ENCODE results near the gene ISOC2. TPM values are rescaled to one million over a fixed set of nuclear protein-coding genes. Genes with fewer than 3 reads are reported as not detected.

Gene ISOC2
- total RNA-seq, 2 donors from 2014 or later: 19.5 to 20.3 TPM

- Mint-ChIP-seq H3K27ac (no peak overlapping the region), H3K9me3 (no peaks in the 10 kb centered on the region), H3K4me3 (no peak overlapping the region), H3K4me1 (ENCODE audit: low read depth) (peaks cover 33% of the 10 kb centered on the region), H3K27me3 (ENCODE audit: low read depth) (no peaks in the 10 kb centered on the region), H3K36me3 (ENCODE audit: insufficient read depth in 2 of 2) (no peaks in the 10 kb centered on the region)
- DNase-seq: no peak
- ATAC-seq (replicated peaks in 1 of 2): no peak
These were observed 2.7 kb upstream of the ISOC2 start for GRCh38 chr19:55464039-55464661.

- Mint-ChIP-seq H3K9me3 (no peaks in the 10 kb centered on the region), H3K36me3 (ENCODE audit: insufficient read depth in 2 of 2) (no peaks in the 10 kb centered on the region), H3K27ac (no peak overlapping the region), H3K4me1 (ENCODE audit: low read depth) (peaks cover 33% of the 10 kb centered on the region), H3K27me3 (ENCODE audit: low read depth) (no peaks in the 10 kb centered on the region), H3K4me3 (no peak overlapping the region)
- DNase-seq: no peak
- no peak for ATAC-seq (replicated peaks in 1 of 2)
These were observed 2.2 kb upstream of the ISOC2 start for GRCh38 chr19:55463583-55464031.

- no peak for DNase-seq
- Mint-ChIP-seq H3K4me3 (peak overlapping the region; percentile 88 to 92), H3K4me1 (ENCODE audit: low read depth) (peaks cover 29% of the 10 kb centered on the region), H3K27me3 (ENCODE audit: low read depth) (no peaks in the 10 kb centered on the region), H3K36me3 (ENCODE audit: insufficient read depth in 2 of 2) (no peaks in the 10 kb centered on the region), H3K27ac (no peak overlapping the region), H3K9me3 (no peaks in the 10 kb centered on the region)
- ATAC-seq (replicated peaks in 1 of 2): no peak
These were observed 1.3 kb upstream of the ISOC2 start for GRCh38 chr19:55462722-55463121.

DNA sequence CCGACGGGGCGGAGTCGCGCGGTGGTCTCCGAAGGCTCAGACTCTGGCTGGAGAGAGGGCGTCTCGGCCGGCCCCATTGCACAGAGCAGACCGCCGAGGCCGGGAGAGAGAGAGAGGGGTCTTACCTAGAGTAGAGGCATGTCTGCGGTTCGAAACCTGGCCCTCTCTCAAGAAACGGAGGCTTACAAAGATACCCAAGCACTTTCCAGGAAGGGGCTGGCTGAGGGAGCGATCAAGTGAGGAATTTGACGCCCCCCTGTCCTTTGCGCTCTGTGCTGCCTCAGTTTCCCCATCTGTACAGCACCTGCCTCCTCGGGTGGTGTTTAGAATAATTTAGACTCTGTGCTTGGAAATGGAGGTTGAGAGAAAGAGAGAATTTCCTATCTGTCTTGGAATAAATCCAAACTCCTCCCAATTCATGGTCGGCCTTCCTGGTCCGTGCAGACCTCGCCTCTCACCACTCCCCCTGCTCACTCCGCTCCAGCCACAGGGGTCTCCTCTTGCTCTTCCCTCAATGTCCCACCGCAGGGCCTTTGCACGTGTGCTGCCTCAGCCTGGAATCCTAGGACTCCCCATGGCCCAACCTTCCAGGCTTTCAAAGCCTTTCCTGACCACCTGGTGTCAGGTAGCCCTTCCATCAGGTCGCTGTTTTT, 658 bp upstream of the ISOC2 start:
- H3K9me3 Mint-ChIP-seq: no peaks in the 10 kb centered on the region
- peaks cover 29% of the 10 kb centered on the region for H3K4me1 Mint-ChIP-seq (ENCODE audit: low read depth)
- no peaks in the 10 kb centered on the region for H3K36me3 Mint-ChIP-seq (ENCODE audit: insufficient read depth in 2 of 2)
- no peaks in the 10 kb centered on the region for H3K27me3 Mint-ChIP-seq (ENCODE audit: low read depth)
- H3K27ac Mint-ChIP-seq: peak overlapping the region; percentile 64
- peak overlapping the region; percentile 88 to 92 for H3K4me3 Mint-ChIP-seq
- DNase-seq (no peak), ATAC-seq (replicated peaks in 1 of 2) (no peak)

DNA sequence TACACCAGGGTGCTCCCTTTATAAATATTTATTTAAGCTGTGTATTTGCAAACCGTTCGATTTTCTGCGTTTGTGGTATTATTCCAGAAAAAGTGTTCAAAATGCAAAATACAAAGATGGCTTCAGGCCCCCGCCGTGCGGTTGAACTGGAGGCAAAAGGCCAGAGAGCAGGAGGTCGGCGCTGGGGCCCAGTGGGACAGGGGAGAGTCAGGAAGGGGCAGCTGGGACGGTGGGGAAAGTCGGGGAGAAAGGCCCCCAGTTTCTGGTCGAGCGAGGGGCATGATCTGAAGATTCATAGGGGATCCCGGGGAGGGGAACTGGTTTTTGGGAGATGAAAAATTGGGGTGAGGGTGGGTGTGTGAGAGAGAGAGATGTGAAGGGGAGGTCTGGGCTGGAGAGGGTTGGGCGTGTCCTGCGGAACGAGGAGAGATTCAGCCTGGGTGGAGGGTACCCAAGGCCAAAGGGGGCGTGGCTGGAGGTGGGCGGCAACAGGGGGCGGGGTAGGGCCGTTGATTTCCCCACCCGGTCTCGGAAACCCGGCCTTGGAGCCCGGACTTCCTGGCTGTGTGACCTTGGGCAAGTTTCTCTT, 678 bp downstream of the ISOC2 start:
- DNase-seq (peak; percentile 47), ATAC-seq (replicated peaks in 1 of 2) (no peak)
- H3K4me3 Mint-ChIP-seq: peak overlapping the region; percentile 88 to 92
- no peaks in the 10 kb centered on the region for H3K27me3 Mint-ChIP-seq (ENCODE audit: low read depth)
- H3K4me1 Mint-ChIP-seq (ENCODE audit: low read depth): peaks cover 29% of the 10 kb centered on the region
- no peak overlapping the region for H3K27ac Mint-ChIP-seq
- H3K36me3 Mint-ChIP-seq (ENCODE audit: insufficient read depth in 2 of 2): no peaks in the 10 kb centered on the region
- H3K9me3 Mint-ChIP-seq: no peaks in the 10 kb centered on the region

DNA sequence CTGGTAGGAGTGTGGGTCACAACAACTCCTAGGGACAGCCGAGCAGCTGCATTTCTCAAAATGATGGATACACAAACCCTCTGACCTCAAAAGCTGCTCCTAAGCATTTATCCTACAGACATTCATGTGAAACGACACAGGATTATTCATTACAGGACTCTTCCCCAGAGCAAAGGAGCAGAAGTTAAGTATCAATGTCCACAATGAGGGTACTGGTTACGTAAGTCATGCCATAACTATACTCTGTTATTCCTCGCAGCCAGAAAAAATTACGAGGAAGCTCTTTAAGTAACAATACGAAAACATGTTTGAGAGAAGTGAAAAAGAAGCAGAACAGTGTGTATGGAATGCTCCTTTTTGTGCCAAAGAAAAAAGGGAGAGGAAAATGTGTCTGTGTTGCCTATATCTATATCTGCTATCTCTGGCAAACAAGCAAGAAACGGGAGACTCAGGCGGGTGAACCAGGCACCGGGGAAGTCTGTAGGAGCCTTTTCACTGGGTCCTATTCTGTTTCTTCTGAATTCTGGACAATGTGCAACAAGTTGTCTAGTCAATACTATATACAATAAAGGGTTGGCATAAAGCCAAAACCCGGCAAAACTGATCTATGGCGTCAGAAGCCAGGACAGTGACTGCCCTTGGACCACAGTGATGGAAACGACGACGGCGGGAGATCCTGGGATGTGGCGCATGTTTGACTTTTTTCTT, 1.3 kb downstream of the ISOC2 start:
- no peaks in the 10 kb centered on the region for H3K27me3 Mint-ChIP-seq (ENCODE audit: low read depth)
- H3K9me3 Mint-ChIP-seq: no peaks in the 10 kb centered on the region
- no peak for DNase-seq
- H3K4me1 Mint-ChIP-seq (ENCODE audit: low read depth): peaks cover 29% of the 10 kb centered on the region
- peak overlapping the region; percentile 88 to 92 for H3K4me3 Mint-ChIP-seq
- H3K36me3 Mint-ChIP-seq (ENCODE audit: insufficient read depth in 2 of 2): no peaks in the 10 kb centered on the region
- ATAC-seq (replicated peaks in 1 of 2): no peak
- peak overlapping the region; percentile 71 for H3K27ac Mint-ChIP-seq

- no peaks in the 10 kb centered on the region for H3K9me3 Mint-ChIP-seq
- peaks cover 0 to 3% of the 10 kb centered on the region in 2 donors for H3K36me3 Mint-ChIP-seq (ENCODE audit: insufficient read depth in 2 of 2)
These were observed 1.9 kb downstream of the ISOC2 start for GRCh38 chr19:55459551-55459949.

DNA sequence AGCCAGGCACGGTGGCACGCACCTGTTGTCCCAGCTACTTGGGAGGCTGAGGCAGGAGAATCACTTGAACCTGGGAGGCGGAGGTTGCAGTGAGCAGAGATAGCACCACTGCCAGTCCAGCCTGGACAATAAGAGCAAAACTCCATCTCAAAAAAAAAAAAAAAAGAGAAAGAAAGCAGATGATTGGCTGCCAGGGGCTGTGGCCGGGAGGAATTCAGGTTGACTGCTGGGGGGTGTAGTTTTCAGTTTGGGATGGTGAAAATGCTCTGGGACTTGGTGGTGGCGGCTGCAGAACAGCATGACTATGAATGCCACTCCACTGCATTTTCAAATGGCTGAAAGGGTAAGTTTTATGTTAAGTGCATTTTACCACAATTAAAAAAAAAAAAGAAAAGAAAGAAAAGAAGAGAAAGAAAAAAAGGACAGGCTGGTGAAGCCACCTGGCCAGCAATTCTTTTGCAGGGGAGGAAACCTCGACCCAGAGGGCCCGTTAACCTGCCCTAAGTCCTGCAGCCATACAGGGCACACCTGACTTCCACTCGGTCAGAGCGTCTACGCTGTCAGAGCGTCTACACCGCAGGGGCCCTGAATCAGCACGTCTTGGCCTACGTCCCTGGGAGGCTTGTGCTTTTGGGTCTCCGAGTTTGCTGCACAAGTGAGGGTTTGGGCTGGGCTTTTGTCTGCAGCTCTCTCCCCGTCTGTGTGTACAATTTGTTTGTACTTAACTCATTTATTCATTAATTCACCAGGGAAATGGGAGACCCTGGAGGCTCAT, 3.6 kb downstream of the ISOC2 start:
- ATAC-seq (replicated peaks in 1 of 2) (no peak), DNase-seq (no peak)
- H3K4me3 Mint-ChIP-seq: no peak overlapping the region
- H3K4me1 Mint-ChIP-seq (ENCODE audit: low read depth): peaks cover 27% of the 10 kb centered on the region
- peaks cover 3 to 7% of the 10 kb centered on the region in 2 donors for H3K36me3 Mint-ChIP-seq (ENCODE audit: insufficient read depth in 2 of 2)
- peaks cover 13% of the 10 kb centered on the region for H3K27me3 Mint-ChIP-seq (ENCODE audit: low read depth)
- H3K27ac Mint-ChIP-seq: no peak overlapping the region
- no peaks in the 10 kb centered on the region for H3K9me3 Mint-ChIP-seq

More at GRCh38 chr19:55459551-55459949, 1.9 kb downstream of the ISOC2 start:
- Mint-ChIP-seq H3K4me1 (ENCODE audit: low read depth) (peaks cover 29% of the 10 kb centered on the region), H3K27ac (no peak overlapping the region), H3K4me3 (no peak overlapping the region), H3K27me3 (ENCODE audit: low read depth) (no peaks in the 10 kb centered on the region)
- no peak for DNase-seq
- no peak for ATAC-seq (replicated peaks in 1 of 2)

DNA sequence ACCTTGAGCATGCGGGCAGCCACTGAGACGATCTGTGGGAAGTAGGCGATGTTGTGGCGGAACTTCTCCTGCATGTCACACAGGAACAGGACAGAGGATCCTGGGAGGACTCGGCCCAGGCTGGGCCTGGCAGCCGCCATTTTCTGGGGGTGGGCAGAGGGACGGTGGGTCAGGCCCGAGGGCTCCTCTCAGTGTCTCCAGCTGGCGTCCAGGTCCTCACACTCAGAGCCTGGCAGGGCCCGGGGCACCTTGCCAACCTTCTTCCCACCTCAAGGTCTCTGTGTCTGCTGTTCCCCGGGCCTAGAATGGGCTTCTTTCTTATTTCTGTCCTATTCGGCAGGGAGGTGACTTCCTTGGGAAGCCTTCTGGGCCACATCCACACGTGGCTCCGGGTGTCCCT, 5.1 kb downstream of the ISOC2 start:
- peaks cover 22% of the 10 kb centered on the region for H3K4me1 Mint-ChIP-seq (ENCODE audit: low read depth)
- H3K36me3 Mint-ChIP-seq (ENCODE audit: insufficient read depth in 2 of 2): peaks cover 4 to 7% of the 10 kb centered on the region in 2 donors
- no peak overlapping the region for H3K27ac Mint-ChIP-seq
- H3K9me3 Mint-ChIP-seq: no peaks in the 10 kb centered on the region
- no peak for ATAC-seq (replicated peaks in 1 of 2)
- H3K27me3 Mint-ChIP-seq (ENCODE audit: low read depth): peaks cover 20% of the 10 kb centered on the region
- H3K4me3 Mint-ChIP-seq: no peak overlapping the region
- DNase-seq: no peak

- Mint-ChIP-seq H3K9me3 (no peaks in the 10 kb centered on the region), H3K27me3 (ENCODE audit: low read depth) (peaks cover 20% of the 10 kb centered on the region), H3K4me3 (no peak overlapping the region), H3K36me3 (ENCODE audit: insufficient read depth in 2 of 2) (peaks cover 4 to 7% of the 10 kb centered on the region in 2 donors), H3K27ac (no peak overlapping the region), H3K4me1 (ENCODE audit: low read depth) (peaks cover 17% of the 10 kb centered on the region)
- DNase-seq (no peak), ATAC-seq (replicated peaks in 1 of 2) (no peak)
These were observed 5.7 kb downstream of the ISOC2 start for GRCh38 chr19:55455576-55456235.

DNA sequence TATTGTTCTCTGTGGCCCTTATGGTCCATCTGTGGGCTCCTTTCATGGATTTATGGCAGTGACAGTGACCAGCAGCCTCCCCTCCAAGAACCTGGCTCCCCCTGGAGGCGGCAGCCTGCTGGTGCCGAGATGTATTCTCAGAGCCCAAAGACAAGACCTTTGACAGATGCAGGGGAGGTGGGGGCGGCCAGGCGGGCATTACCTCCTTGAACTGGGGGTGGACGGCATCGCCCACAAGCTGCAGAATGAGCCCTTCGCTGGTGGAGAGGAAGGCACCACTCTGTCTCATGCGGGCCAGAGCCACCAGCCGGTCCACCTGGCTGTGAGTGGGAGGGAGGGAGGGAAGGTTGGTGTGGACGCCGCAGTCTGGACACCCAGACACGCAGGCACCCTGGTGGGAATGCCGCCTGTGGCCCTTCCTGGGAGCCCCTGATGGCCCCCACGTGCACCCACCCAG, 6.6 kb downstream of the ISOC2 start:
- Mint-ChIP-seq H3K36me3 (ENCODE audit: insufficient read depth in 2 of 2) (peaks cover 4 to 7% of the 10 kb centered on the region in 2 donors), H3K27ac (no peak overlapping the region), H3K4me1 (ENCODE audit: low read depth) (peaks cover 9% of the 10 kb centered on the region), H3K9me3 (no peaks in the 10 kb centered on the region), H3K27me3 (ENCODE audit: low read depth) (peaks cover 20% of the 10 kb centered on the region), H3K4me3 (no peak overlapping the region)
- ATAC-seq (replicated peaks in 1 of 2) (no peak), DNase-seq (peak; percentile 49 to 58)
